GM12878 (cell line): Measurements from ENCODE around the gene SPINT1. TPM values are rescaled to one million over a fixed set of nuclear protein-coding genes. Genes with fewer than 3 reads are reported as not detected.

Experiments
- CEBPZ ChIP-seq: fragments of 150-350 bp; IDR thresholded peaks from 2 replicates; pipeline ENCODE4 v1.6.1; 2016; ENCODE audit warnings: low read depth, low read length
- E2F8 ChIP-seq: fragments of 450-650 bp; IDR thresholded peaks from 2 replicates; pipeline ENCODE4 v1.6.1; 2018; ENCODE audit warnings: mild to moderate bottlenecking, low read depth, moderate library complexity; ENCODE audit not compliant: partially characterized antibody
- ELK1 ChIP-seq: IDR thresholded peaks from 2 replicates; pipeline ENCODE4 v1.6.1; 2012; ENCODE audit warnings: low read depth, low read length, improper control_type of control experiment
- FOXK2 ChIP-seq: fragments of 450-650 bp; IDR thresholded peaks from 2 replicates; pipeline ENCODE4 v1.6.1; 2017; ENCODE audit warnings: mild to moderate bottlenecking, moderate library complexity
- HCFC1 ChIP-seq: fragments of 150-350 bp; IDR thresholded peaks from 2 replicates; pipeline ENCODE4 v1.6.1; 2014; ENCODE audit warnings: low read length
- MAX ChIP-seq: IDR thresholded peaks from 2 replicates; pipeline ENCODE4 v1.6.1; 2012; ENCODE audit warnings: low read depth, low read length, improper control_type of control experiment
- MXI1 ChIP-seq: fragments of 150-350 bp; IDR thresholded peaks from 2 replicates; pipeline ENCODE4 v1.6.1; 2011; ENCODE audit warnings: low read depth, mild to moderate bottlenecking, inconsistent platforms, low read length, improper control_type of control experiment
- PML ChIP-seq: IDR thresholded peaks from 2 replicates; pipeline ENCODE4 v1.6.1; 2012; ENCODE audit warnings: low read length, inconsistent platforms
- POU2F2 ChIP-seq: IDR thresholded peaks from 3 replicates; pipeline ENCODE4 v1.6.1; 2011; ENCODE audit warnings: low read depth, mild to moderate bottlenecking, low read length, borderline replicate concordance
- SKIL ChIP-seq: fragments of 450-650 bp; IDR thresholded peaks from 2 replicates; pipeline ENCODE4 v1.6.1; 2017; ENCODE audit warnings: mild to moderate bottlenecking, low read depth, inconsistent platforms; ENCODE audit not compliant: poor library complexity, severe bottlenecking
- TCF3 ChIP-seq: IDR thresholded peaks from 2 replicates; pipeline ENCODE4 v1.6.1; 2012; ENCODE audit warnings: low read depth, mild to moderate bottlenecking, low read length, borderline replicate concordance; ENCODE audit not compliant: insufficient read depth
- ZBED1 ChIP-seq: IDR thresholded peaks from 2 replicates; pipeline ENCODE4 v1.6.1; 2016; ENCODE audit warnings: borderline replicate concordance
- ZBTB11 ChIP-seq: fragments of 450-650 bp; formaldehyde crosslinking; IDR thresholded peaks from 2 replicates; pipeline ENCODE4 v1.5.0; 2022; ENCODE audit warnings: mild to moderate bottlenecking, missing genetic modification characterization
- ZNF384 ChIP-seq: IDR thresholded peaks from 2 replicates; pipeline ENCODE4 v1.6.1; 2012; ENCODE audit warnings: low read depth, mild to moderate bottlenecking, low read length, improper control_type of control experiment, borderline replicate concordance
- ZZZ3 ChIP-seq: IDR thresholded peaks from 2 replicates; pipeline ENCODE4 v1.6.1; 2011; ENCODE audit warnings: low read depth; ENCODE audit not compliant: control insufficient read depth, insufficient read length
- polyA plus RNA-seq, 11 experiments: library from polyadenylated mRNA; depleted of rRNA in 4 of 11; unstranded in 6 of 11; stranded (reverse) in 5 of 11; fragments of >200 nt; fragmentation: Nextera tagmentation in 4 of 11; fragmentation: Illumina TruSeq in 1 of 11; extraction: Ambion mirVana in 4 of 11; extraction: Trizol in 1 of 11; gene quantifications; 1 replicate in 1 of 11; 2 replicates in 10 of 11; pipeline versions ENCODE4 v1.2.1 to v1.2.3, GENCODE V29; 2011 to 2016; ENCODE audit warnings: inconsistent platforms in 2 of 11, missing spikeins in 2 of 11, low read depth in 1 of 11
- total RNA-seq, 4 experiments: library from RNA; depleted of rRNA in 3 of 4; stranded (reverse); fragments of >200 nt in 3 of 4; fragmentation: Illumina TruSeq in 1 of 4; extraction: Trizol in 1 of 4; gene quantifications; 2 replicates each; pipeline versions ENCODE4 v1.2.1 to v1.2.3, GENCODE V29; 2013 to 2021

SPINT1 gene
- total and polyA plus RNA-seq, 10 of the 15 experiments (the other 5 are each of a cell fraction or from before 2014, with no cell fraction given) = 3.5 to 28.6 (median 10.2) TPM

- TF ChIP-seq MAX (peak; percentile 6; the same call in 1 of the 2 replicates), E2F8 (no peak), ELK1 (no peak), FOXK2 (no peak), ZNF384 (no peak), ZZZ3 (no peak), MXI1 (no peak), TCF3 (no peak), SKIL (no peak), POU2F2 (no peak), PML (no peak), ZBED1 (no peak), CEBPZ (no peak), HCFC1 (peak; percentile 17; the same call in 1 of the 2 replicates), ZBTB11 (CRISPR knock-in tag) (no peak)
These were observed 3.5 kb downstream of the SPINT1 start (continued) for GRCh38 chr15:40847223-40847961.
